Stimulated activated CD4-positive, alpha-beta T cell treated with anti-CD3 and anti-CD28 coated beads, Interleukin-15, amount 100 ng/mL, for 24 hours (primary cell): ENCODE data around the gene ATF5.
A peak's percentile ranks its signal among the peaks of the same experiment; 100 is the strongest.

Source experiments
- DNase-seq: peaks from one replicate; pipeline ENCODE4 v3.0.0-alpha.2; 2020

Gene ATF5

GRCh38 chr19:49929121-49929610, at the start of gene ATF5, which contains the start of gene NUP62:
Gene ATF5 (plus strand): TSS chr19:49929205. CDS start chr19:49930851, 1,646 bp downstream.
Gene NUP62 (minus strand): TSS chr19:49929504. CDS start chr19:49909807, 19,697 bp downstream.
- peak; percentile 95 for DNase-seq

GRCh38 chr19:49879243-49879963, 49.6 kb upstream of the ATF5 start:
- no peak for DNase-seq

- DNase-seq: no peak
Observed at GRCh38 chr19:49880162-49880869, 48.7 kb upstream of the ATF5 start.

GRCh38 chr19:49881186-49881585, 47.8 kb upstream of the ATF5 start:
- no peak for DNase-seq

GRCh38 chr19:49881672-49882394, 47.2 kb upstream of the ATF5 start:
- no peak for DNase-seq

- DNase-seq: no peak
Observed at GRCh38 chr19:49882643-49883042, 46.4 kb upstream of the ATF5 start.

- no peak for DNase-seq
Observed at GRCh38 chr19:49883094-49883493, 45.9 kb upstream of the ATF5 start.

GRCh38 chr19:49884109-49884508, 44.9 kb upstream of the ATF5 start:
- DNase-seq: no peak

GRCh38 chr19:49884760-49885159, 44.2 kb upstream of the ATF5 start:
- no peak for DNase-seq

GRCh38 chr19:49887037-49887664, 41.9 kb upstream of the ATF5 start:
- DNase-seq: no peak

GRCh38 chr19:49887665-49888509, 41.1 kb upstream of the ATF5 start:
- DNase-seq: no peak

- DNase-seq: no peak
Observed at GRCh38 chr19:49888510-49888824, 40.5 kb upstream of the ATF5 start.

GRCh38 chr19:49889038-49889686, 39.8 kb upstream of the ATF5 start:
- DNase-seq: no peak

GRCh38 chr19:49889687-49890348, 39.2 kb upstream of the ATF5 start:
- peak; percentile 83 for DNase-seq

GRCh38 chr19:49890349-49891311, 38.4 kb upstream of the ATF5 start:
- DNase-seq: peak; percentile 74

GRCh38 chr19:49891393-49891792, 37.6 kb upstream of the ATF5 start:
- no peak for DNase-seq

- DNase-seq: no peak
Observed at GRCh38 chr19:49892716-49893115, 36.3 kb upstream of the ATF5 start.

GRCh38 chr19:49894011-49894664, 34.9 kb upstream of the ATF5 start:
- DNase-seq: no peak

GRCh38 chr19:49894879-49895565, 34.0 kb upstream of the ATF5 start:
- DNase-seq: peak; percentile 68
